Activated T-cell treated with anti-CD3 and anti-CD28 coated beads for 4 hours (primary cell): ENCODE results near the gene HAP1.

ENCODE experiments used
- DNase-seq: peaks from one replicate; pipeline ENCODE4 v3.0.0-alpha.2; 2020

HAP1 gene

DNA sequence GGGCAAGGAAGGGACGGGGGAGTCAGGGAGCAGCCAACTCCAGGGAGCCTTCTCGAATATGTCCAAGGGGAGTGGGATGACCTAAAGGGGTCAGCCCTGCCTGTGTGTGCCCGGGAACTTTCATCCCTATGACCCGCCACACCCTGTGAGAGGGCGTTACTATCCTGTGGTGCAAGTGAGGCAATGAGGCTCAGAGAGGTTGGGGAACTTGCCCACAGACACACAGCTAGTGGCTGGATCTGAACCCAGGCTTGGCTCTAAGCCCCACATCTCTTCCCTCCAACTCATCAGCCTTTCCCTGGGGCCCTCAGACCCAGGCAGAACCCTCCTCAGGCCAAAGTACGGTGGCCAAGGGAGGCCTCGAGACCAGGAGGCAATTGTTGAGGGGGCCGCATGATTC lies 28.9 kb upstream of the HAP1 start:
- DNase-seq: no peak

DNA sequence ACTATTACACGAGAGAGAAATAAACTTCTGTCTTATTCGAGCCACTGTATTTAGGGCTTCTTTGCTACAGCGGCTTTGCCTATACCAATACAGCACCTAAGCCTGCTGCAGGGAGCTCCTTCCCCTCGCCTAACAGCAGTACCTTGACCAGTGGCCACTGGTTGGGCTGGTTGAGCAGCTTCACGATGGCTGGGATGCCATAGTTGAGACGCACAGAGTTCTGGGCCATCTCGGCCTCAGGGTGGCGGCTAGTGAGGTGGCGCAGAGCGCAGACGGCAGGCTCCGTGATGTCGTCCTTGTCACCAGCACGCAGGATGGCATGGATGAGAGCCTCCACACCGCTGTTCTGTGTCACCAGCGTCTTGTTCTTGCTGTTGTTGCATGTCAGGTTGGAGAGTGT lies 28.4 kb upstream of the HAP1 start:
- DNase-seq: no peak

DNA sequence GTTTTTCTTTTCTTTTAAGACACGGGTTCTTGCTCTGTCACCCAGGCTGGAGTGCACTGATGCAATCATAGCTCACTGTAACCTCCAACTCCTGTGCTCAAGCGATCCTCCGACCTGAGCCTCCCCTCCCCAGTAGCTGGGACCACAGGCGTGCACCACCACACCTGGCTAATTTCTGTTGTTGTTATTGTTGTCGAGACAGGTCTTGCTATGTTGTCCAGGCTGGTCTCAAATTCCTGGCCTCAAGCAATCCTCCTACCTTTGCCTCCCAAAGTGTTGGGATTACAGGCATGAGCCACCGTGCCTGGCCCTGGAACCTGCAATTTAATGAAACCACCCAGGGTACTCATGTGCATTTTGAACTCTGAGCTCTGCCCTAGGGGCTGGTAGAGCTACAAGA lies 27.9 kb upstream of the HAP1 start:
- no peak for DNase-seq

- DNase-seq: no peak
Measured at GRCh38 chr17:41760878-41761277, 26.4 kb upstream of the HAP1 start.

DNA sequence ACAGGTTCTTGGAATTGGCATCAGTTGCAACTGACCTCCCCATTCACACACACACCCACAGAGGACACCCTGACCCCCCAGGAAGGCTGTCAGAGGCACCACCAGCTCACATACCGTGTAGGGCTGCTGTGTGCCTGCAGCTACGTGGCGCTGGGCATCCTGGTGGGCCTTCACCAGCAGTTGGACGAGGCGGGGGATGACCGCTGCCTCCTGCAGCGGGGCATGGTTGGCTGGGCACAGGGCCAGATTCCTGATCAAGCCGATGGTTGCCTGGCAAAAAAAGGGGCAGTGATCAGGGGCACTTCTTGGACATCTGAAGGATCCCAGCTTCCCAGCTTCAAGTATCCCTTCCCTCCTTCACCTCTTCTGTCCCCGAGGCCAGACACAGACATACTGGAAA lies 24.2 kb upstream of the HAP1 start:
- no peak for DNase-seq

DNA sequence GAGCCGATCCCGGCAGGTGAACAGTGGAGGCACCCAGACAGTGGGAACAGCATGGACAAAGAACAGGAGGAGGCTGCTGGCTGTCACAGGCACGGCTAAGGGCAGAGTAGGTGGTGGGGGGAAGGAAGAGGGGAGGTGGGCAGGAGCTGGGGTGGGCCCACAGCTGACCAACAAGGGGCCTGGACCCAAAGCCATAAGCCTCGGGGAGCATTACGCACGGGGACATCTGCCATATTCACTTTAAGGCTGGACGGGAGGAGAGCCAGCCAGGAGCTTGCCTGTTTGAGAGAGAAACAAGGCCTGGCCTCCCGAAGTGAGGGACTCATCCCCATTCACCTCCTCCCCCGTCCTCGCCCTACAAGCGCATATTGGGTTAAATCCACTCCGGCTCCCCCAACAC lies 19.6 kb upstream of the HAP1 start:
- no peak for DNase-seq

DNA sequence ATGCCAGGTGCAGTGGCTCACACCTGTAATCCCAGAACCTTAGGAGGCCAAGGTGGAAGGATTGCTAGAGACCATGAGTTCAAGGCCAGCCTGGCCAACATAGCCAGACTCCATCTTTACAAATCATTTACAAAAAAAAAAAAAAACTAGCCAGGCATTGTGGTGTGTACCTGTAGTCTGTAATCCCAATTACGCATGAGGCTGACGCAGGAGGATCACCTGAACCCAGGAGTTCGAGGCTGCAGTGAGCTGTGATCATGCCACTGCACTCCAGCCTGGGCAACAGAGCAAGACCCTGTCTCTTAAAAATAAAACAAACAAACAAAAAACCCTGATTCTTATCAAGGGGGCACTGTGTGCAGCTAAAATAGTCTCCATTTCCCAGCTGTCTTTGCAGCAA lies 16.8 kb upstream of the HAP1 start:
- DNase-seq: no peak

DNA sequence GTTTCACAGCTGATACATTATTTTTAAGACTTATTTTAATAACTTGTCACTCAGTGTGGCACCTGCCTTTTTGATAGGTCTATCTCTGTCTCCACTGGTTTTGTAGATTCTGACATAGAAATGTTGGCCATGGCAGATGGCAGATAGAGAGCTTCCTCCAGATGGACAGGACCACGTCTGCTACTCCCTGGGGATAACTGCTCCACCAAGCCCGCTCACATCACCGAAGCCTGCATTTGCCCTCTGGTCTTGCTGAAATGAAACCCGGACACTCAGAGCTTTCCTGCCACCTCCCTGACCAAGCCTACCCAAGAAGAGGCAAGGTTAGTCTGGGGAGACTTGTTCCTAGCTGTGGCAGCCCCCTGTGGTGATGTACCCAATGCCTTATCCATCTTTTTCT lies 16.4 kb upstream of the HAP1 start:
- no peak for DNase-seq

DNA sequence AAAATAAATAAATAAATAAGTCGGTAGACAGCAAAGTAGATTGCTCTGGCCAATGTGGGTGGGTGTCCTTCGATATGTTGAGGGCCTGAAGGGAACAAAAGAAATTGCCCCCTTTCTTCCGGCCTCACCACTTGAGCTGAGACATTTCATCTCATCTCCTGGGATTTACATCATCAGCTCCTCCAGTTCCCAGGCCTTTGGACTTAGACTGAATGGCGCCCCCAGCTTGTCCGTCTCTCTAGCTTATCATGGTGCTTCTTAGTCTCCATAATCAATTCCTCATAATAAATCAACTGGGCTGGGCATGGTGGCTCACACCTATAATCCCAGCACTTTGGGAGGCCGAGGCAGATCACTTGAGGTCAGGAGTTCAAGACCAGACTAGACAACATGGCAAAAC lies 13.8 kb upstream of the HAP1 start:
- no peak for DNase-seq

DNA sequence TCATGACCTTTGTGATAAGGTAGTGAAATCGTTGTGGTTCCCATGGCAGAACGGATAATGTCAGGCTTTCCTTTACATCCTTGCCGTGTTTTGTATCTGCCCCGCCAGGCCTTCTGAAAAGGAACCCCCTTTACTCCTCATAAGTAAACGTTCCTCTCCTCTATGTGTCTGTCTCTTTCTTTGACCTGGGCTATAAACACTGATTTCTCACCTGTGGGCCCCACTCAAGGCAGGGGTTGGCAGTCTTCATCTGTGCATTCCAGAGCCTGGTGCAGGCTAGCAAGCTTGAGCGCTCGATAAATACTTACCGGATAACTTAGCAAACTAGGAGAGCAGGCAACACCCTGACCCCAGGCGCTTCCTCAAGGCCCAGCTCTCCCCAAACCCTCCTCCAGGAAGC lies 7.3 kb upstream of the HAP1 start:
- DNase-seq: no peak

GRCh38 chr17:41740506-41740905 lies 6.1 kb upstream of the HAP1 start:
- no peak for DNase-seq

- DNase-seq: no peak
Measured at GRCh38 chr17:41739661-41740352, 5.4 kb upstream of the HAP1 start.

- DNase-seq: no peak
Measured at GRCh38 chr17:41738801-41739112, 4.3 kb upstream of the HAP1 start.

- peak; percentile 71 for DNase-seq
Measured at GRCh38 chr17:41738077-41738800, 3.8 kb upstream of the HAP1 start.

DNA sequence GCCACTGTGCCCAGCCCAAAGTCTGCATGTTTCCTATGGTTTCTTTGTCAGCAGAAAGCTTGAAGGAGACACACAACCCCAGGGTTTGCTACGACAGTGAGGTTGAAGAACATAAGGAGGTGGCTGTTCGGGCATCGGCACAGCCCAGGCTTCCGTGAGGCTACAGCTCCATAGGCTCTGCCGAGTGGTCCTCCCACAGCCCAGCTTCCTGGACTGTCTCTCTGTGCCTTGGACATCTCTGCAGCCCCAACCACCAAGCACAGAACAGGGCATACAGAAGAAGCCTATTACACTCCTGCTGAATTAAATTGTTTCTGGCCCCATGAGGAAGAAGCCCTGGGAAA lies 3.2 kb upstream of the HAP1 start:
- DNase-seq: no peak

DNA sequence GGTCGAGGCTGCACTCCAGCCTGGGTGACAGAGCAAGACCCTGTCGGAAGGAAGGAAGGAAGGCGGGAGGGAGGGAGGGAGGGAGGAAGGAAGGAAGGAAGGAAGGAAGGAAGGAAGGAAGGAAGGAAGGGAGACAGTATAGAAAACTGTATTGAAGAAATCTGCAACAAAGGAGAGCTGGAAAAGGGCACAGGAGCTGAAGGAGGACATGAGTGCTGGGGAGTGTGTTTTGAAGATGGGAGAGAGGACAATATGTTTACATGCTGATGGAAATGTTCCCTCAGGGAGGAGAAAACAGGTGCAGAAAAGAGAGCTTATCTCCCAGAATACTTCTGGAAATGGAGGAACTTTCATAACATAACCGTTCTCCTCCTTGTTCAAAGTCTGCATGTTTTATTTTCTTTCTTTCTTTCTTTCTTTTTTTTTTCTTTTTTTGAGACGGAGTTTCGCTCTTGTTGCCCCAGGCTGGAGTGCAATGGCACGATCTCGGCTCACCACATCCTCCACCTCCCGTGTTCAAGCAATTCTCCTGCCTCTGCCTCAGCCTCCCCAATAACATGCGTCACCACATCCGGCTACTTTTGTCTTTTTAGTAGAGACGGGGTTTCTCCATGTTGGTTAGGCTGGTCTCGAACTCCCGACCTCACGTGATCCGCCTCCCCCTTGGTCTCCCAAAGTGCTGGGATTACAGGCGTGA lies 2.7 kb upstream of the HAP1 start:
- no peak for DNase-seq

GRCh38 chr17:41735744-41736143 lies 1.3 kb upstream of the HAP1 start:
- DNase-seq: no peak

DNA sequence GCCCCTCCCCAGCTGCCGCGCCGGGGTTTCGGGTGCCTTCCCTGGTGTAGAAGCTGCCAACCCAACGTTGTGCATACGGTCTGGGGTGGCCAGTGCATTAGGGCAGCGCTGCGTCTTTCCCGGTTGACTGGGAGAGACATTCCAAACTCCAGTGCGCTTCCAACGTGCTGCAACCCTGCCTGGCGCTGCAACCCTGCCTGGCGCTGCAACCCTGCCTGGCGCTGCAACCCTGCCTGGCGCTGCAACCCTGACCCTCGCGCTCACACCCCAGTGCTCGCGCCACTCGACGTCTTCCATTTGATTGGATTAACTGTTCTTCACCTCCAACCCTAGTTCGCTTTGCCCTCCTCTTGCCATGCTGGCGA lies 488 bp upstream of the HAP1 start:
- DNase-seq: no peak

DNA sequence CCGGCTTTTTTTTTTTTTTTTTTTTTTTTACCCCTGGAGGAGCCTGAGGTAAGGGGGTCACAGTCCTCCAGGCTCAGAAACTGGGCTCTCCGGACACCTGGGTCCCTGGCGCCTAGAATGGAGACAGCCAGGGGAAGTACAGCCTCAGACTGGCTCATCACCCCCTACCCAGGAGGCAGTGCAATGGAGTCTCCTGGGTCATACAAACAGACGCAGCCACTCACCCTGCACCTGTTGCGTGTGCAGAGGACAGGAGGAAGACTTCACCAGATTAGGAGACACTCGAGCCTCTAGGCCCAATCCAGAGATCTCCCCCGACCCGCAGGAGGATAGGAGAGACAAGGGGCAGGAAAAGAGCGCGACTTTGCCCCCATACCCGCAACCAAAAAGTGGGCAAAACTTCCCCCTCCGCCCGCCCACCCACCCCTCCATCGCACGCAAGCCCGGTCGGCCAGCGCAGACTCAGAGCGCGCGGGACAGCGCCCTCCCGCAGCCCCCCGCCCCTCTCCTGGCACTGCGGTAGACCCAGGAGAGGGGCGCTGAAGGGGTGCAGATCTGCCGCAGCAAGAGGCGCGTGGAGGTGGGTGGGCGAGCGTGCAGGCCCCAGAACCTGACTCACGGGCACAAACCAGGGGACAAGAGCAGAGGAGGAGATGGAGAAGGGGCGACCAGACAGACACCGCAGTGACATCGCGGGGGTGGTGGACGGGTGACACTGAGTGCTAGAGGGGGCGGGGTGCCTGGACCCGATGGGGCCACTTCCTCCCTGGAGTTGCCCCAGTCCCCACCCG lies 900 bp downstream of the HAP1 start:
- DNase-seq: no peak

GRCh38 chr17:41731836-41732235 lies 2.6 kb downstream of the HAP1 start:
- DNase-seq: no peak

DNA sequence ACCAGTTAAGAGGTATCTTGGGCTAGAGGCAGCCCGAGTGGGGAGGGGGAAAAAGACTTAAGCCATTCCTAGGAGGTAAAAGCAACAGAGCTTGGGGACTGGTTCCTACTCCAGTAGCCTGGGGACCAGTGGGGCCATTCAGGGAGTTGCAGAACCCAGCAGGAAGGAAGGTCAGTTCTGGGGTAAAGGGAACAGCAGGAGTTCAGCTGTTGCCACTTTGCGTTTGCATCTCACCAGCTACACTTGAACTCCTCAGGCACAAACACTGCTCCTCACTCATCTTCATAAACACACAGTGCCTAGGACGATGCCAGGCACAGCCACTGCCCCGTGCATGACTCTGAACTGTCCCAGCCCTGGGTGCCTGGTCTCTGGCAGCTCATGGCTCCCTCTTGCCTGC lies 4.0 kb downstream of the HAP1 start:
- DNase-seq: no peak

GRCh38 chr17:41728056-41728455 lies 6.4 kb downstream of the HAP1 start:
- no peak for DNase-seq

DNA sequence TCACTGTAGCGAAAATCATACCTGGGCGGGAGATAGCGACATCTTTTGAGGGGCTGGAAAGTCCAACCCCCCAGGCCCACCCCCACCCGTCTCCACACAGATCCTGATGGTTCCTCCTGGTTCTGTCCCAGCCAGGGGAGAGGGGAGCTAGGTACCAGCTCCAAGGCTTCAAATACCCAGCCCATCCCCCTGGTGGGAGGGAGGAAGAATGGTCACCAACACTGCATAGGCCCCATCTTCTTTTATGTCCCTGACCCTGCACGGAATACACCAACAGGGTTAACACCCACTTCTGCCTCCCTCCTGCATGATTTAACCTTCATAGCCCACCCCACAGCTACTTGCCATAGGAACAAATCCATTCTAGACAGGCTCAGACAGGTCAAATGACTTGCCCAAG lies 9.3 kb downstream of the HAP1 start:
- no peak for DNase-seq

GRCh38 chr17:41724476-41725050 lies 9.9 kb downstream of the HAP1 start:
- no peak for DNase-seq
